HTERT RPE-1 (cell line): ENCODE results near the gene RRAGB.
"Not testable (repeated sequence)": the region's sequence is repeated elsewhere in the genome, so short reads cannot be mapped to it uniquely, and the experiment has no call there.

ENCODE experiments used
- in situ Hi-C: fragments of 300-500 bp; cut with MboI; formaldehyde crosslinking; loops from 4 replicates; pipeline ENCODE4 v1.14.3; 2020; ENCODE audit warnings: low sequenced_read_pairs

The RRAGB gene

DNA sequence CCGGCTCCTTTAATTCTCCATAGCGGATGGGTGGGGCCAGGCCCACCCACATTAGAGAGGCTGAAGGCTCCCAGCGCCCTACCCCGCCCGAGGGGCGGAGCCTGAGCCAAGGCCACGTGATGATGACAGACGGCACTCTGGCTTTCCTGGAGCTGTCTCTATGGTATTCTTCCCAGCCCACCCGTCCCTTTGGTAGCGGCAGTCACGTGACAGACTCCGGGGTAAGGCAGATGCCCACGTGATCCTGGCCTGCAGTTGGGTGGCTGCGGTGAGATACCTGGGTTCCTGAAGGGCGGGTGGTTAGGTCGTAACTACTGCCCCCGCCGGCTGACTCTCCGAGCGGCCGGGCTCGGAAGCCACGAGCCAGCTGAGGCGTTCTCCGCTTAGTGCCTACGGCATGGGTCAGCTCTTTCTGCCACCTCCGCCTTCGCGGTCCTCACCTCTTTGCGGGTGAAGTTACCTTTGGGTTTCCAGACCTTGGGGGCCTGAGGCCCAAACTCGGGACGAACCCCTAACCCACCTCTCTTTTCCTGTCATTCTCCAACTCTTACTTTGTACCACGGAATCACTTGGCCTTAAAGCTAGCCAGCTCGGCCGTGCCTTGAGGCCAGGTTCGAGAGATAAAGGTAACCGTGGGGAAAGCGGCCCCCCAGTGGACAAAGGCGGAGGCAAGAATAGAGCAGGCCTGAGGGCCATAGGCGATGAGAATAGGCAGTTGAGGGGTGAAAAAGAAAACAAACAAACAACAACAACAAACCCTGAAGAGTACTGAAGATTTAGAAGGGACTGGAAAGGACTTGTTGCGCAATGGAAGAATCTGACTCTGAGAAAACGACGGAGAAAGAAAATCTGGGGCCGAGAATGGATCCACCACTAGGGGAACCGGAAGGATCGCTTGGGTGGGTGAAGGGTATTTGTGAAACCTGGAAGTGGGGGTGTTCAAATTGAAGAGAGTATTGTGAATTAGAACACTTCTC is at the start of gene RRAGB:
Gene RRAGB (plus strand): TSS at position 229 of the 977 bp plus-strand sequence. CDS start 579 bp downstream, at position 808.
- in situ Hi-C loops, result no loop called here

GRCh38 chrX:55668084-55668483 is 49.5 kb upstream of the RRAGB start:
- in situ Hi-C loops, result no loop called here

DNA sequence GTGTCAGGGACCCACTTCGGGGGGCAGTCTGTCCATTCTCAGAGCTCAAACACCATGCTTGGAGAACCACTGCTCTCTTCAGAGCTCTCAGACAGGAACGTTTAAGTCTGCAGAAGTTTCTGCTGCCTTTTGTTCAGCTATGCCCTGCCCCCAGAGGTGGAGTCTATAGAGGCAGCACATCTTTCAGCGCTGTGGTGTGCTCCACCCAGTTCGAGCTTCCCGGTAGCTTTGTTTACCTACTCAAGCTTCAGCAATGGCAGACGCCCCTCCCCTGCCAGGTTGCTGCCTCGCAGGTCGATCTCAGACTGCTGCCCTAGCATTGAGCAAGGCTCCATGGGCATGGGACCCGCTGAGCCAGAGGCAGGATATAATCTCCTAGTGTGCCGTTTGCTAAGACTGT is 29.0 kb upstream of the RRAGB start:
- in situ Hi-C loops, result not testable (repeated sequence)

DNA sequence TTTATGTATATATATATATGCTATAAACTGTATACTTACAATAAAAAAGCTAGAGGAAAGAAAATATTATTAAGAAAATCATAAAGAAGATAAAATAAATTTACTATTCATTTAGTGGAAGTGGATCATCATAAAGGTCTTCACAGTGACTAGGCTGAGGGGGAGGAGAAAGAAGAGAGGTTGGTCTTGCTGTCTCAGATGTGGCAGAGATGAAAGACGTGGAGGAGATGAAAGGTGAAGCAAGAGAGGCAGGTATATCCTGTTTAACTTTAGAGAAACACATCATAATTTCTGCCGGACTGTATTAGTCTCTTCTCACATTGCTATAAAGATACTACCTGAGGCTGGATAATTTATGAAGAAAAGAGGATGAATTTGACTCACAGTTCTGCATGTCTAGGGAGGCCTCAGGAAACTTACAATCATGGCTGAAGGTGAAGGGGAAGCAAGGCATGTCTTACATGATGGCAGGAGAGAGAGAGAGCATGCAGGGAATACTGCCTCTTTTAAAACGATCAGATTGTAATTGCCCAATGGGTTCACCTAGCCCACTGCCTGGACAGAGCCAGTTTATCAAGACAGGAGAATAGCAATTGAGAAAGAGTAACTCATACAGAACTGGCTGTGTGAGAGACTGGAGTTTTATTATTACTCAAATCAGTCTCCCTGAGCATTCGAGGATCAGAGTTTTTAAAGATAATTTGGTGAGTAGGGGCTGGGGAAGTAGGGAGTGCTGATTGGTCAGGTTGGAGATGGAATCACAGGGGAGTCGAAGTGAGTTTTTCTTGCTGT is 22.1 kb upstream of the RRAGB start:
- in situ Hi-C loops, result no loop called here

- in situ Hi-C loops, result no loop called here
These were observed 20.2 kb upstream of the RRAGB start for GRCh38 chrX:55697381-55697780.

- in situ Hi-C loops, result no loop called here
These were observed 14.9 kb upstream of the RRAGB start for GRCh38 chrX:55702671-55703070.

GRCh38 chrX:55703436-55703835 is 14.1 kb upstream of the RRAGB start:
- in situ Hi-C loops, result not testable (repeated sequence)

DNA sequence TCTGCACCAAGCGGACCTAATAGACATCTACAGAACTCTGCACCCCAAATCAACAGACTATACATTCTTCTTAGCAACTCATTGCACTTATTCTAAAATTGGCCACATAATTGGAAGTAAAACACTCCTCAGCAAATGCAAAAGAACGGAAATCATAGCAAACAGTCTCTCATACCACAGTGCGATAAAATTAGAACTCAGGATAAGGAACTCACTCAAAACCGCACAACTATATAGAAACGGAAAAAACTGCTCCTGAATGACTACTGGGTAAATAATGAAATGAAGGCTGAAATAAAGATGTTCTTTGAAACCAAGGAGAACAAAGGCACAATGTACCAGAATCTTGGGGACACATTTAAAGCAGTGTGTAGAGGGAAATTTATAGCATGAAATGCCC is 12.5 kb upstream of the RRAGB start:
- in situ Hi-C loops, result not testable (repeated sequence)

DNA sequence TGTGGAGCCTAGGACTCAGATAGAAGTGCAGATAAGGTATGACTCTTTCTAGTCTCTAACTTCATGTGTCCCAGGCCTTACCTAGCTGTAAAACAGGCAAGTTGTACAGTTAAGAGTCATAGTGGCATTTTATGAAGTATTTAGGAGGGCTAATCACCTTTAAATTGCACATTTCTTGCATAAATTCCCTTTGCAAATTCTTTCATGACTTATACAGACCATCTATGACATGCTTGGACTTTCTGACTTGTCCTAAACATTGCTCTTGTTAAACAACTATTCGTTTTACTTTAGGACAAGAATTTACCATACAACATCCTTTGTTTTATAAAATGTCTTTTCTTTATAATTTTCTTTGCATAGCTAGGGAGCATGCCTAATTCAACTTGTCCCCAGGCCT is 7.8 kb upstream of the RRAGB start:
- in situ Hi-C loops, result no loop called here

DNA sequence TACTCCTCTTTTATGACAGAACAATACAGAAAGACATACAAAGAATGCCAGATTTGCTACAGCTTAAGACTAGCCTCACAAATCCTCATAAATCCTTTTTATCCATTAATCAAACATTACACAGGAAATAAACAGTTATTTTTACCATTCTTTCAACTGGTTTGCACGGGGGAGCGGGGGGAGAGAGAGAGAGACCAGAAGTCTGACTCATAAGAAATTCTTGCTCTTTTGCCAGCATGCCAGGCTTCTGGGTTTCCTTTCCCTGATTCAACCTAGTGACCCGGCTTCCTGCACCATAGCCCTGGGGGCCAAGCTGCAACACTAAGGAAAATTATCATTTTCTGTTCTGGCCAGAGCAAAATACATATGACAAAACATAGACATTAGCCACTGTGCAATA is 6.8 kb upstream of the RRAGB start:
- in situ Hi-C loops, result no loop called here

- in situ Hi-C loops, result no loop called here
These were observed 3.9 kb upstream of the RRAGB start for GRCh38 chrX:55713631-55714030.

DNA sequence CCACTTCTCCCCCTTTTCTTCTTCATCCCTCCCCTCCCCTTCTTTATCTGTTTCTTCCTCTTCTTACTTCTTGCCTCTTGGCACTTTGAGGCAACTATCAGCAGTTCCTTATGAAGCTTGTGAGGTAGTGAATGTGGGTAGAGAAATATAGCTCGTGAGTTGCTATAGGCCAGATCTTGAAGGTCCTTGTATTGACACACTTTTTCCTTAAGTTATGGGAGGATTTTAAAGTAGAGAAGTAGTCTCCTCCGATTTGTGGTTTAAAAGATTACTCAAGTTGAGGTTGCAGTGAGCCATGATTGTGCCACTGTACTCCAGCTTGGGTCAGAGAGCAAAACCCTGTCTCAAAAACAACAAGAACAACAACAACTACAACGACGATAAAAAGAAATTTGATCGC is 3.4 kb upstream of the RRAGB start:
- in situ Hi-C loops, result no loop called here

GRCh38 chrX:55715847-55716246 is 1.7 kb upstream of the RRAGB start:
- in situ Hi-C loops, result no loop called here

DNA sequence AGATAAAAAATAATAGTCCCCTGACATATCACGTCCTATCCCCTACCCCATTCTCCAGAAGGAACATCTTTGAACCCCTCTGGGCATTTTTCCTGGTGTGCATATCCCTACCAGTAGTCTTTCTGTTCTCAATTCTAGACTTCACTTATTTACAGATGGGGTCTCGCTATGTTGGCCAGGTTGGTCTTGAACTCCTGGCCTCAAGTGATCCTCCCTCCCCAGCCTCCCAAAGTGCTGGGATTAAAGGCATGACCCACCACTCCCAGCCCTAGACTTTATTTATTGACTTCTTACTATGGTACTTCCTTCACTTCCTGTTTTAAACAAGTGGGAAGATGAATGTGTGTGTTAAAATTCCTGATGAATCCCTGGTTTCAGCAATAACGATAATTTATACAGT is 612 bp upstream of the RRAGB start:
- in situ Hi-C loops, result no loop called here

- in situ Hi-C loops, result no loop called here
These were observed 14.3 kb downstream of the RRAGB start for GRCh38 chrX:55731826-55732225.

GRCh38 chrX:55738969-55739368 is 21.4 kb downstream of the RRAGB start:
- in situ Hi-C loops, result no loop called here

- in situ Hi-C loops, result no loop called here
These were observed 25.1 kb downstream of the RRAGB start for GRCh38 chrX:55742649-55743048.

DNA sequence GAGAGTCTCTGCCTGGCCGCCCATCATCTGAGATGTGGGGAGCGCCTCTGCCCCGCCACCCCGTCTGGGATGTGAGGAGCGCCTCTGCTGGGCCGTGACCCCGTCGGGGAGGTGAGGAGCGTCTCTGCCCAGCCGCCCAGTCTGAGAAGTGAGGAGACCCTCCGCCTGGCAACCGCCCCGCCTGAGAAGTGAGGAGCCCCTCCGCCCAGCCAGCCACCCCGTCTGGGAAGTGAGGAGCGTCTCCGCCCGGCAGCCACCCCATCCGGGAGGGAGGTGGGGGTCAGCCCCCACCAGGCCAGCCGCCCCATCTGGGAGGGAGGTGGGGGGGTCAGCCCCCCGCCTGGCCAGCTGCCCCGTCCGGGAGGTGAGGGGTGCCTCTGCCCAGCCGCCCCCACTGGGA is 30.9 kb downstream of the RRAGB start:
- in situ Hi-C loops, result not testable (repeated sequence)

DNA sequence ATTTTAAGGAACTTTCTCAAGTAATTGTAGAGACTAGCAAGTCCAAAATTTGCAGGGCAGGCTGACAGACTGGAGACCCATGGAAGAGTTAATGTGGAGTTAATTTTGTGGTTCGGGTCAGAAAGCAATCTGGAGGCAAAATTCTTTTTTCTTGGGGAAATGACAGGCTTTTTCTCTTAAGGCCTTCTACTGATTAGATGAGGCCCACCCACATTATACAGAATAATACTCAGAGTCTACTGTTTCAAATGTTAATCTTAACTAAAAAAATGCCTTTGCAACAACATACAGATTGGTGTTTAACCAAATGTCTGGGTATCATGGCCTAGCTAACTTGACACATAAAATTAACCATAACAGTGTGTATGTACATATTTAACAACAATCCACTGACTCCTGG is 32.7 kb downstream of the RRAGB start:
- in situ Hi-C loops, result no loop called here

DNA sequence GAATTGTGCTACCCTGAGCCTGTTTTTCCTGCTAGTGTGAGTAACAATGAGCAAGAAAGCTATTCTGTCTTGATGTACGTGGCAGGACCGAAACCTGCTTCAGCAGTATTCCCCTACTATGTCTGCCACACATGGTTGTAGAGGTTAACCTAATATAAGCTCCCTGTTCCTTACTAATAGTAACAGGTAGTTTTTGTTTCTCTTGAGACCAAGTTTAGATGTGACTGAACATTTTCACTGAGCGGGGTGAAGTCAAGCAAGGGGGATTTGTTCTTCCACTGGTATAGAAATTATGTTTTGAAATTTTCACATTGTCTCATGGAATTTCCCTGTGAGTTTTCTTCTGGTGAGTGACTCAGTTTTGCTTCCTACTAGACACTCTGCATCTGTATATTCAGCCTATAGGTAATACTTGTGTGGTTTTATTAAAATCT is 37.3 kb downstream of the RRAGB start:
- in situ Hi-C loops, result no loop called here

- in situ Hi-C loops, result no loop called here
These were observed 40.5 kb downstream of the RRAGB start for GRCh38 chrX:55758033-55758432.

GRCh38 chrX:55759478-55759877 is 41.9 kb downstream of the RRAGB start:
- in situ Hi-C loops, result no loop called here
